Activated CD8-positive, alpha-beta memory T cell treated with anti-CD3 and anti-CD28 coated beads for 48 hours (primary cell): ENCODE measurements around the gene PRRT3.

Experiments
- DNase-seq, 3 experiments: peaks; one replicate each; pipeline ENCODE4 v3.0.0-alpha.2; 2020; ENCODE audit warnings: low read depth in 2 of 3, low spot score in 2 of 3

The PRRT3 gene

DNA sequence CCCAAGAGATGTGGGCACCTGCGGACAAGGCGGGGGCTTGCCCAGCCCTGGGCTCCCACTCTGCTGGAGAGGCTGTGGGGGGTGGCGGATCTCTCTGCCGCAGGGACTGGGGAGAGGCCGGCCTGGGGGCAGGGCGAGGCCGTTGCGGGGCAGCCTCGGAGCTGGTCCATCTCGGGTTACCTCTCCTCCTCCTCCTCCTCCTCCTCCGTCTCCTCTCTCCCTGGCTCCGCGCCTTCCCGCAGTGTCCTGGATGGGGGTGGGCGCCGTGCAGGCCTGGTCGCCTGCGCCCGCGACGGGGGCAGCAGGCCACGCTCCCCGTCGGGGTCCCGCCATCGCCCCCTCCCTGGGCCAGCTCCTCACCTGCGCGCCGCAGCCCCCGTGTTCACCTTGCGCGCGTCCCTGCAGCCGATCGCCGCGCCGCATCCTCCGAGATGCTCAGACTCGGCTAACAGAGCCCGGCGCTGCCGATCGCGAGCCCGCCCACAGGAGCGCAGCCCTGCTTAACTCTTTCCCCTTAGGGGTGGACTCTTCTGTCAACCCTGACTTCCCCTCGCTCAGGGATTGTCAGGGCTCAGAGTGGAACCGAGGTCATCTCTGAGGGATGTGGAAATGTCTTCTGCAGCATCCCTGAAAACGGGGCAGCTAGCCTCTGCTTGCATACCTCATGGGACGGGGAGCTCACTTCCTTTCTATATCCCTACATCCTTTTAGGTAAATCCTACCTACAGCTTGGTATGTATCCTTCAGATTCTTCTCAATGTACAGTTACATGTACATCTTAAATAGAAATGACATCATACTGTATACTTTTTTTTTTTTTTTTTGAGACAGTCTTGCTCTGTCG, at the start of gene PRRT3:
PRRT3 (minus strand) TSS at position 447 of the 844 bp plus-strand sequence. CDS start 2,293 bp downstream, outside the sequence.
- DNase-seq: peak in 2 of 3 experiments; percentile 34 to 52

DNA sequence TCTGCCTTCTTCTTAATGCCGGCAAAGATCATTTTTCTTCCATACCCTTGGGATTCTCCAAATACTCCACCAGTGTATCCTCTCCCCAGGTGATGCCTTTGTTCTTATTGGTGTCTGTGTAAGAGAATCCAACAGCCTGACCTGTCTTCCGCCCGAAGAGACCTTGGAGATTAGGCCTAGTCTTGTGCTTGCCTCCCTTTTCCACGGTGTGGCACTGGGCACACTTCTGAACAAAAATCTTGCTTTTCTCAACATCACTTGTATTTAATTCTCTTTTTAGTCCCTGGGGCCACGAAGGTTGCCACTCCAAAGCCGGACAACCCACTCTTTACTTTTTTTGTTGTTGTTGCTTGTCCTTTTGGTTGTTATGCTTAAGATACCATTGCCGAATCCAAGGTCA, 48.5 kb upstream of the PRRT3 start:
- no peak for DNase-seq

DNA sequence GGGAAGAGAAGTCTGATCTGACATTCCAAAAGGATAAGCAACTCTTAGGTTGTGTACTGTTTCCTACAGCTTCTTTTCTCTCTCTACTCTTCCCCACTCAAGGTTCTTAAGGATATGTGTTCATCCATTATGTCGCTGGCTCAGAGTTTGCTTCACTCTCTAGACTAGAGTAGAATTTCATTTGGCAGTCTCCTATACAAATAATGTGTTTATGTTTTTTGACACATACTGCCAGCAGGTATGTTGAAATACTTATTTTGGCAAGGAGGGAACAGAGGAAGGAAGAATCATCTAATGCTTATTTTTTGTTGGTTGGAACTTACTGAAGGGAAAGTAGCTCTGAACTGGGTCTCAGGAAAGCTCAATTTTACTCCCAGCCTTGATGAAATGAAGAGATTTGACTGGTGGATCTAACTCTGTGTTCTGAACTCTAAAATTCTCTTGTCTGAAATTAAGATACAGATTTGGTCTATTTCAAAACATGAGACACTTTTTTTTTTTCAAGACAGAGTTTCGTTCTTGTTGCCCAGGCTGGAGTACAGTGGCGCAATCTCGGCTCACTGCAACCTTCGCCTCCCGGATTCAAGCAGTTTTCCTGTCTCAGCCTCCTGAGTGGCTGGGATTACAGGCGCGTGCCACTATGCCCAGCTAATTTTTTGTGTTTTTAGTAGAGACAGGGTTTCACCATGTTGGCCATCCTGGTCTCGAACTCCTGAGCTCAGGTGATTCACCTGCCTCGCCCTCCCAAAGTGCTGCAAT, 42.1 kb upstream of the PRRT3 start:
- no peak for DNase-seq

DNA sequence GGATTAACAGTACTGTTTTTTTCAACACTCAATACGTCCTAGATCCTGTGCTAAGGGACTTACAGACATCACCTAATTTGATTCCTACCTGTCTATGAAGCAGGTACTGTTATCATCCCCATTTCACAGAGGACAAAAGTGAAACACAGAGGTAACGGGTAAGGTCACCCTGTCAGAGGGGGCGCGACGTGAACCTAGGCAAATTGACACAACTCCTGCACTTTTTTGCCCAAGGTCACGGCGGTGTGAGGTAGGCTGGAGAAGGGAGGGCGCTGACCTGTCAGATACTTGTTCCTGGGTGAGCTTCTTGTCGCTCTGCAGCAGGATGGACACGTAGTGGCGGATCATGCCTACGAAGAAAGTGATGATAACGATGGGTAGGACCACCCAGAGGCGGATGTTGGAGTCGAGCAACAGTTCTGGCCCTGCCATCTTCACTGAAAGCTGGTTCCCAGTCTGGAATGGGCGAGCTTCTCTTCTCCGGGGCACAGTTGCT, 34.1 kb upstream of the PRRT3 start:
- DNase-seq: no peak

DNA sequence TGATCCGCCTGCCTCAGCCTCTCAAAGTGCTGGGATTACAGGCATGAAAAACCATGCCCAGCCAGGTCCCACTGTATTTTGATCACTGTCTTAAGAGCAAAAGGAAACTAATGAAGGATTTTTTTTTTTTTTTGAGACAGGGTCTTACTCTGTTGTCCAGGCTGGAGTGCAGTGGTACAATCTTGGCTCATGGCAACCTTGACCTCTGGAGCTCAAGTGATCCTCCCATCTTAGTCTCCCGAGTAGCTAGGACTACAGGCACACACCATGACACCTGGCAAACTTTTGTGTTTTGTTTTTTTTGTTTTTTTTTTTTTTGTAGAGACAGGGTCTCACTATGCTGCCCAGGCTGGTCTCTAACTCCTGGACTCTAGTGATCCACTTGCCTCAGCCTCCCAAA, 28.0 kb upstream of the PRRT3 start:
- DNase-seq: no peak

DNA sequence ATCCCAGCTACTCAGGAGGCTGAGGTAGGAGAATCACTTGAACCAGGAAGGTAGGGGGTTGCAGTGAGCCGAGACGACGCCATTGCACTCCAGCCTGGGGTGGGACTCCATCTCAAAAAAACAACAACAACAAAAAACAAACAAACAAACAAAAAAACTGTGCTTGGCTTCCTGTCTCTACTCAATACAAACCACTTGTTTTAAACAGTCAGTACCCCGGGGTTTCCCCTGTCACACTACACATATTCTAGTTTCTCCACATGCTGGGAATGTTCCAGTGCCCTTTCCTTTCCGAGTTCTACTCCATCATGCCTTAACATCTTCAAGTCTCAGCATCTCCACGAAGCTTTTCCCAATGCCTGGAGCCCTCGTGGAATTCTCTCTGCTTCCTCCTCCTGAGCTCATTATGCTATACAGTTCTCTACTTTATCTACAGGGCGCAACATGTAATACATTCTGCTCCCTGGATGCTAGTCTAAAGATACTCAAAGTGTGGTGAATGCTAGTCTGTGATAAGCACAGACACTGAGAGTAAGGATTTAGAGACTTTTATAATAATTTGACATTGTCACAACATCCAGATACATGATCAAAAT, 26.6 kb upstream of the PRRT3 start:
- no peak for DNase-seq

DNA sequence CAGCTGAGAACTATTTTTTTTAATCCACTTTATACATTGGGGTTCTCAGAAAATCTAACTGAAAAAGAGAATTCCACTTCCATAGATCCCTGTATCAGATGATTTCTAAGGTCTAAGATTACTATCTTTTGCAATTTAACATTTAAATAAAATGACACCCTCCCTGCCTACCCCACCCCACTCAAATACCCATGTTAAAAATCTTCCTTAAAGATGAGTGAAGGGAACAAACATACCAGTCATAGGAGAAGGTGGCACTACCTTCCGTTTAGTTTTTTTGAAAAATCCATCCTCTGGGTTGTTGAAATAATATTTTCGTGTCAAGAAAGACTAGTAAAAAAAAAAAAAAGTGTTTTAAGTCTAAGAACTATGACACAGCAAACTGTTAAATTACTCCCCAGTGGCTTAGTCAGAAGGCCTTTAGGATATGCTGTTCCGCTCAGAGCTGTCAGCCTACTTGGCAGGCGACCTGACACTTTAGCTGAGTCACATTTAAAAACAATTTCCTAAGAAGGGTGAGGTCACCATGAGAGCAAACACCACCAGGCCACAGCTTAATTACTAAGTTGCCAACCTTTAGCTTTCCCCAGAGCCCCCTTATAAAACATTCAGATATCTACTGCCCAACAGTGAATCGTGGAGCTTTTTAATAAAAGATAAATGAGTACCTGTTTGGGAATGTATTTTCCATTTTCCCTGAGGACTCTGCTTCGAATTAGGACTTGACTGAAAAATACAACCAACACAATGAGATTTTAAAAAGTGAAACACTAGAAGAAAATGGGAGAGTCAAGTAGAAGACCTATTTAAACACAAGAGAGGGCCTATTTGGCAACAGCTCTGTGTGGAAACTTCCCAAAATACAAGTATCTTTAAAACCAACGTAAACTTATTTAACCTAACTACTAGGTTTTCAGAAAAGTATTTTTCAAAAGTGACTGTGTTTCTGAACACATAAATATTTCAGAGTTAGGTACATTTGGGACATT, 24.8 kb upstream of the PRRT3 start:
- no peak for DNase-seq

DNA sequence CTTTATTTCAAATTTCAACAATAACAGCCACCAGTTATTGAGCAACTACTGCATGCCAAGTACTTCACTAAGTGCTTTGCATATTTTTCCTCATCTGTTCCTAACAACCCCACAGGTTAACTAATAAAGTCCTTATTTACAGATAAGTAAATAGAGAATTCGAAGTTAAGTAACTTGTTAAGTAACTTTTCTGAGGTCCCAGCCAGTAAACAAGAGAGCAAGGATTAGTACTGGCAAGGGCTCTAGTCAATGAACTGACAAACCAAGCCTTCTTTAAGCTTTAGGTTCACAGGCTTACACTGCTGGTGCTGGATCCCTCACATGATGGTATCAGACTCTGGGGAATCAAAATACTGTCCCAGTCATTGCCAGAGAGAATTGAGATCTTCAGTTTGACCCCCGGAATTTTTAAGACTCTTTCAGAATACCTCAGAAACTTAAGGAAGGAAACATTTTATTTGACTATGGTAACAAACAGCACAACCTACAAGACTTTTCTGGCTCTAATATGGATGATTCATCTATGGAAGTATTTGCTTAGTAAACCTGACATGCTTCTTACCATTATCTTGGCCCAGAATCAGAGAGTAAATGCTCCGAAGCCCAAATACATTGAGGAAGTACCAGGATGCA, 17.9 kb upstream of the PRRT3 start:
- DNase-seq: no peak

DNA sequence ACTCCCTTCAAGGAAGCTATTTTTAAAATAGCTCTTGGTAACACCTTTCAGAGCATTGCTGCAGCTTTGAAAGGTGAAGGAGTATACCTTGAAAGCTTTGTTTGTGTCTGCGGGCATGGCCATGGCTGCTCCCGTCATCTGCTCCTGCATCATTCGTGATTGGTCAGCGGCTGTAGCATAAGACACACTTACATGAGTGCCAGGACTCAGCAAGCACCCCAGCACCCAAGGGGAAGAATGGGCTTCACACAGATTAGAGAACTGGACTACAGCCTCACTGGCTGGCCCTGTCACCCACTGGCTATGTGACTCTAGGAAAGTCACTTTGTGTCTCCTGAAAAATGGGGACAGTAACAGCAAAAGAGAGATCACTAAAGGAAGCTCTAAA, 17.4 kb upstream of the PRRT3 start:
- no peak for DNase-seq

DNA sequence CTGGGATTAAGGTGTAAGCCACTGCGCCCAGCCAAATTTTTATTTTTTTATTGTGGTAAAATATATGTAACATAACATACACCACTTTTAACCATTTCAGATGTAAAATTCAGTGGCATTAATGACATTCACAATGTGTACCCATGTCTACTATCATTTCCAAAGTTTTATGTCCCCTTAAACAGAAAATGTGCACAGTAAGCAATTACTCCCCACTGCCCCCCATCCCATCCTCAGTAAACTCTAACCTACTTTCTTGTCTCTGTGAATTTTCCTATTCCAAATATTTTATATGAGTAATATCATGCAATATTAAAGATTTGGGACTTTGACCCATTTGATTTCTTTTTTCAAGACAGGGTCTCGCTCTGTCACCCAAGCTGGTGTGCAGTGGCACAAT, 14.6 kb upstream of the PRRT3 start:
- no peak for DNase-seq

DNA sequence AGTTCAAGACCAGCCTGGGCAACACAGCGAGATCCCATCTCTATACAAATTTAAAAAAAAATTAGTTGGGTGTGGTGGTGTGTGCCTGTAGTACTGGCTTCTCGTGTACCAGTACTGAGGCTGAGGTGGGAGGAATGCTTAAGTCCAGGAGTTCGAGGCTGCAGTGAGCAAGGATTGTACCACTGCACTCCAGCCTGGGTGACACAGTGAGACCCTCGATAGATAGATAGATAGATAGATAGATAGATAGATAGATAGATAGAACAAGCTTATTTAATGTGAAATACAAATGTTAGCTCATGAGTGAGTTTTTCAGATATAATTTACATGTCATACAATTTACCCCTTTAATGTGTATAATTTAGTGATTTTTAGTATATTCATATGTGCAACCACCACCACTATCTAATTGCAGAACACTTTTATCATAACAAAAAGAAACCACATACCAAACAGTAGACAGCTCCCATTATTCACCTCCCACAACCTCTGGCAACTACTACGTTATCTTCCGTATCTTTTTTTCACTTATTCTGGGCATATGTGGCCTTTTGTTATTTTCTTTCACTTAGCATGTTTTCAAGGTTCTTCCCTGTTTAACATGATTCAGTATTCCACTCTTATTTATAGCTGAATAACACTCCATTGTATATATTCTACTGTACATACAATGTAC, 13.1 kb upstream of the PRRT3 start:
- DNase-seq: no peak

DNA sequence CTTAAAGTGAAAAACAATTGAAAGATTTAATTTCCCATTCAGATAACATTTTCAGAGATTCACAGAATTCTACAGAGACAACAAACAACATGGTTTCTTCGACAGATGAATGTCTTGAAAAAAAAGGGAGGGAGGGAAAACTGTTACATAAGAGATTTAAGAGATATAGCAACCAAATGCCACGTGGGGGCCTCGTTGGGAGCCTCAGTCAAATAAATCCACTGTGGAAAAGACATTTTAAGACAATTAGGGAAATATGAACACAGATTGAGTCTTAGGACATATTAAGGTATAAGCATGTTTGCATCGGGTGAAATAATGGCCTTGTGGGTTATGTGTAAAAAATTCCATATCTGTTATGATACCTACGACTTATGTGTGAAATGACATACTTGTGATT, 5.0 kb upstream of the PRRT3 start:
- DNase-seq: no peak

DNA sequence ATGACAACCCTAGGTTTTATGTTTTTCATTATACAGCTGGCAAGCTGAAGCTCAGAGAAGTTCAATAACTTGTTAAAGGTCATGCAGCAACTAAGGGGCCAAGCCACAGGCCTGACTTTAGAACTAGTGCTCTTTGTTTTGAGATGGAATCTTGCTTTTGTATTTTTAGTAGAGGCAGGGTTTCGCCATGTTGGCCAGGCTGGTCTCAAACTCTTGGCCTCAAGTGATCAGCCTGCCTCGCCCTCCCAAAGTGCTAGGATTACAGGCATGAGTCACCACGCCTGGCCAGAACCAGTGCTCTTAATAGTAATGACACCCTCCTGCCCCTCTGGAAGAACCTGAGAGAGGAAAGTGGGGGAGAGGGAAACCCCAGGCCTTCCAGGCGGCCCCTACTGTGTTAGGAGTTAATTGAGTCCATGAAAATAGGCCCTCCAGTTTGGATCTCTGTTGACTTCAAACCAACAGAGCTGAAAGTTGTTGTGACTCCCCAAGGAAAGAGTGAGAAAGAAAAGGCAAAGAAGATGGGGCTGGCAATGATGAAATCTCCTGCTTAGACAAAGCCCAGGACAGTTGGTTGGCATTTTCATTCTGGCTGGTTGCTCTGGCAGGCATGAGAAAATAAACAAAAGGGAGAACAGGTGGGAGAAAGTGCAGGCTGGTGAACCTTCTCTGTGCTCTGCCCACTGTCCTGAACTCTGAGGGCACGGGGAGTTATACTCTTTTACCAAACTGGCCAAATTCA, 3.6 kb upstream of the PRRT3 start:
- DNase-seq: no peak

DNA sequence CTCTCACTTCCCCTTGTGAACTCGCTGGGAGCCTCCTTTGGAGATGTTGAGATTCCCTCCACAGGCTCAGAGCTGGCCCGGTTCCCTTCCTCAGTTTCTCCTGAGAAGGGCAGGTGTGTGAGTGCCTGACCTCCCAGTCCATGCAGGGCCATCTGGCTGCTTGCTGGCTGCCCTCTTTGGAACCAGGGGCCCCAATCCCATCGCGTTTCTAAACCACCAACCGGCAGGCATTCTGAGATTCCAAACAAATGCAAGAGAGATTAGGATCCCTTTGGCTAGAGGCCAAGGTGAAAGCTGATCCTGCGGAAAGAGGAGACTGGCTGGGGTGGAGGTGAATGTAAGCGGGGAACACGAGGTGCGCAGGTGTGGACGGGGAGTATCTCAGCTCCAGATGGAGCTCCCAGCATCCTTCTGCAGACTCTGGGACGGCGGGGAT, 2.9 kb upstream of the PRRT3 start:
- DNase-seq: no peak

DNA sequence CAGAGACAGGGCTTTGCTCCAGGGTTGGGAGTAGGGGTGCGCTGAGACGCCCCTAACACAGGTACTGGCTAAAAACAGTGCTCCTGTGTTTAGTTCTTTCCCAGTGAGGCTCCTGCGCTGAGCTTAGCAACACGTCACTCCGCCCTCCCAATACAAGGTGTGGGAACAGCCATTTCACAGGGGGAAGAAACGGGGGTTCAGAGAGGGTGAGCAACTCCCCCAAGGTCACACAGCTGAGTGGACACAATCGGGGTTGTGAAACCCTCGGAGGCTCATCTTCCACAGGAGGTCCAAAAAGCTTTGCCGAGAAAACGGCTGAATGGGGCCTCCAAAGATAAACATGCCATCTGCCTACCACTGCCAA, 628 bp downstream of the PRRT3 start:
- DNase-seq: no peak

DNA sequence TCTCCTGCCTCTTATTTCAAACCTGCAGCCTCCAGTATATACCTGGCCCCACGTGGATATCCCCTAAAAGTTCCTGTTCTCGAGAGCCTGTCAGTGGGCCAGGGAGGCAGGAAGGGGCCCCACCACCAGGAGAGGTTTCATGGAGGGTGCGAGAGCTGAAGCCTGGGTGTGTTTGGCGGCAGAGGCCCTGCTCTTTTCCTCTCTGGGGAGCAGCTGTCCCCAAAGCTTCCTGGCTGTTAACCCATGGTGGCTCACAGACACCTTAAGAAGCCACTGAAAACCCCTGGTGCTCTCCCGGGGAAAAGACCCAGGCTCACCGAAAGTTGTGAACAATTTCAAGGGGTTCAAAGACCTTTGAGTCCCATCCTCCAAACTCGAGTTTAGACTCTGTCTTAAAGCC, 1.1 kb downstream of the PRRT3 start:
- DNase-seq: no peak

DNA sequence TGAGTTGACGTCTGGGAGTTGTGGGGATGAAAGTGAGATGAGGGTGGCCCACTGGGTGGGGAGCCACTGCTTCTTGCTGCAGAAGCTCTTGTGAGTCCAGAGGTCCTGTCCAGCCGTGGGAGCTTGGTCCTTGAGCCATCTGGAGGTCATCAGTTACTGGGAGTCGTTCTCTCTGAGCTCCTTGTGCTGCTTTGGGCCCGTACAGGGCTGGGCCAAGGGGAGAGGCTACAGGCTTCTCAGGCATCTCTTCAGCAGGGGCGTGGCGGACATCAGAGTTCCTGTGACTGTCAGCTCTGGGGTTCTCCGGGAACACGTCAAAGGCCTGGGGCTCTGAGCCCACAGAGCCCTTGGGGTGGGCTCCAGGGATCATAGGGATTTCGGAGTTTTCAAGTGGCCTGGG, 2.6 kb downstream of the PRRT3 start:
- no peak for DNase-seq

DNA sequence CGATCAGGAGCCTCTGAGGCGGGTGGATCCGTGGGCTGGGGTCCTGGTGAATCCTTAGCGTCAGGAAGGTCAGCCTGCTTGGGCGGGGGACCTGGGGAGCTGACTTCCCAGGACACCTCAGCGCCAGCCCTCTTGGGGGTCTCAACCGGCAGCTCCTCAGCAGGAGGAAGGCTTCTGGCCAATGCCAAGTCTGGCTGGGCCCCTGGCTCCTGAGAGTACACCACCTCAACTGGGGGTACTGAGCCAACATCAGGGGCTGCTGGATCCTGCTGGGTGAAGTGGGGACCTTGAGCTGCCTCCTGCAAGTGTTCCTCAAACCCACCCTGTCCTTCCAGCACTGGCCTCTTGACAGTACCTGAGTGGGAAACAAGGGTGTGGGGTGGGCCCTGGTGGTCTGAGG, 3.1 kb downstream of the PRRT3 start:
- DNase-seq: no peak

DNA sequence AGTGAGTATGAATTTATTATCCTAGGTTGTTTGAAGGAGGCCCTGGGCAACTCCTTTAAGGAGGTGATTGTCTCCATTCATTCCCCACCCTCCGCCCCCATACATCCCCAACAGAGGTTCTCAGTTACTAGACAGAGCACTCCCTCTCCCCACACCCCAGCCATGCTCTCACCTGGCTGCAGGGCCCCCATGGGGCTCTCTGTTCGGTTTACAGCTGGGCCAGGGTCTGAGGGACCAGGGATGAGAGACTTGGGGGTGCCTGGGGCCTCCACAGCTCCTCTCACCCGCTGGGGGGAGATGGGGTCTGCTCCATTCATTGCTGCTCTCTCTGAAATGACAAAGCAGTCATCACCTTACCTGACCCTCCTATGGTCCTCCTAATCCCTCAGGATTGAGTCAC, 3.6 kb downstream of the PRRT3 start:
- no peak for DNase-seq
